Astrocyte of the cerebellum (primary cell): ENCODE data around the gene SCML1.

Source experiments
- DNase-seq: peaks from one replicate; pipeline ENCODE4 v3.0.0-alpha.2; 2011; ENCODE audit warnings: low read depth
- H3K4me3 ChIP-seq: 2 replicates; pipeline ENCODE4 v1.5.1; 2011; ENCODE audit warnings: mild to moderate bottlenecking, low read depth, low read length, moderate library complexity
- CTCF ChIP-seq: IDR thresholded peaks from 2 replicates; pipeline ENCODE4 v1.5.1; 2012; ENCODE audit warnings: low read length, low read depth, moderate library complexity, mild to moderate bottlenecking; ENCODE audit errors: missing control alignments
- in situ Hi-C: cut with HindIII; loops from 2 replicates; pipeline ENCODE4 v1.10.0; 2017; ENCODE audit warnings: low sequenced_read_pairs

SCML1 gene

GRCh38 chrX:17767734-17768133 is 30.4 kb downstream of the SCML1 start:
- TF ChIP-seq CTCF = no peak
- DNase-seq = no peak
- H3K4me3 ChIP-seq = no peak overlapping the region
- in situ Hi-C loops = no loop called here

DNA sequence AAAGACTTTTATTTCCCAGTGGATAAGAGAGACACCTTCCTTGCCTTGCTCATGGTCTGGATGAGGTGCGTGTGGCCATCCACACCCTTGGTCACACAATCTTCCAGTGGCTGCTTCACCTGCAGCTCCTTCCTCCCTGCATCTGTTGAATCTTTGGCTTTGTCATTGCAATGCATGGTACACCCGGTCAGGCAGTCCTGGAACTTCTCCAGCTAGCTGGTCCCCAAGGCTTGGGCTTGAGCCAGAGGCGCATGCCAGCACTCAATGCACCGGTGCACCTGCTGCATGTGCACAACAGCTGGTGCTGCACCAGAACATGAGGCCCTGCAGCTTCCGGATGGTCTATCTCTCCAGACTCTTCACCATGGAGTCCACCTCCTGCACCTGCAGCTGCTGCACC is 31.7 kb downstream of the SCML1 start:
- TF ChIP-seq CTCF = no peak
- in situ Hi-C loops = no loop called here
- DNase-seq = no peak
- H3K4me3 ChIP-seq = no peak overlapping the region

DNA sequence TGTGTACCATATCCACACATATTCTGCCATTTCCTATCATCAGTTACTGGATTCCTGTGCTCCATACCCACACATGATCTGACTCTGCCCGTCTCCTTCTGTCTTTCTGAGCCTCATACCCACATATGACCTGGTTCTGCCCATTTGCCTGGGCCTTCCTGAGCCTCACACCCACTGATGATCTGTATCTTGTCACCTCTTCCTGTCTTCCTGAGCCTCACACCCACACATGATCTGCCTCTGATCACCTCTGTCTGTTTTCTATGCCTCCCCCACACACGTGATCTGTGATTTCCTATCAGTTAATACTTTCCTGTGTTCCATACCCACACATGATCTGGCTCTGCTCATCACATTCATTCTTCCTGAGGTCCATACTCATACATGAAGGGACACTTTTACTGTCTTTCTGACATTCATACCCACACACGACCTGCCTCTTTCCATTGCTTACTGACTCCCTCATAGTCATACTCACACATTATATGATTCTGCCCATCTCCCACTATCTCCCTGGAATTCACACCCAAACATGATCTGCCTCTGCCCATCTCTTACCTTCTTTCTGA is 32.5 kb downstream of the SCML1 start:
- no peak overlapping the region for H3K4me3 ChIP-seq
- DNase-seq = no peak
- in situ Hi-C loops = no loop called here
- TF ChIP-seq CTCF = no peak

- in situ Hi-C loops = no loop called here
- TF ChIP-seq CTCF = no peak
- H3K4me3 ChIP-seq = no peak overlapping the region
- DNase-seq = no peak
Observed at GRCh38 chrX:17773221-17773876, 36.1 kb downstream of the SCML1 start.

- TF ChIP-seq CTCF = no peak
- in situ Hi-C loops = no loop called here
- no peak overlapping the region for H3K4me3 ChIP-seq
- DNase-seq = no peak
Observed at GRCh38 chrX:17774053-17774452, 36.8 kb downstream of the SCML1 start.

- TF ChIP-seq CTCF = no peak
Observed at GRCh38 chrX:17778997-17779396, 41.7 kb downstream of the SCML1 start.

More at GRCh38 chrX:17778997-17779396, 41.7 kb downstream of the SCML1 start:
- in situ Hi-C loops = no loop called here
- H3K4me3 ChIP-seq = no peak overlapping the region
- DNase-seq = no peak
